ENCODE measurements around the gene DCAF4.

DNA sequence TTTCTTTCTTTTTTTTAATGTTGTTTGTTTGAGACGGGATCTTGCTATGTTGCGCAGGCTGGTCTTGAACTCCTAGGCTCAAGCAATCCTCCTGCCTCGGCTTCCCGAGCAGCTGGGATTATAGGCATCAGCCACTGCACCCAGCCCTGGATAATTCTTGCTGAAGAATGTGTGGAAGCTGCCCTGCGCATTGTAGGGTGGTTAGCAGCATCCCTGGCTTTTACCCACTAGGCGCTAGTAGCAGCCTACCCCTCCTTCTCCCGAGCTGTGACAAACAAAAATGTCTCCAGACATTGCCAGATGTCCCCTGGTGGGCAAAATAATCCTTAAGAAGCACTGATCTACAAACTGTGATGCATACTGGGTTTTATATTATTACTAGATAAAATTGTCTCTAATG is 6.6 kb downstream of the DCAF4 start:
- TF ChIP-seq, protein P1, sequence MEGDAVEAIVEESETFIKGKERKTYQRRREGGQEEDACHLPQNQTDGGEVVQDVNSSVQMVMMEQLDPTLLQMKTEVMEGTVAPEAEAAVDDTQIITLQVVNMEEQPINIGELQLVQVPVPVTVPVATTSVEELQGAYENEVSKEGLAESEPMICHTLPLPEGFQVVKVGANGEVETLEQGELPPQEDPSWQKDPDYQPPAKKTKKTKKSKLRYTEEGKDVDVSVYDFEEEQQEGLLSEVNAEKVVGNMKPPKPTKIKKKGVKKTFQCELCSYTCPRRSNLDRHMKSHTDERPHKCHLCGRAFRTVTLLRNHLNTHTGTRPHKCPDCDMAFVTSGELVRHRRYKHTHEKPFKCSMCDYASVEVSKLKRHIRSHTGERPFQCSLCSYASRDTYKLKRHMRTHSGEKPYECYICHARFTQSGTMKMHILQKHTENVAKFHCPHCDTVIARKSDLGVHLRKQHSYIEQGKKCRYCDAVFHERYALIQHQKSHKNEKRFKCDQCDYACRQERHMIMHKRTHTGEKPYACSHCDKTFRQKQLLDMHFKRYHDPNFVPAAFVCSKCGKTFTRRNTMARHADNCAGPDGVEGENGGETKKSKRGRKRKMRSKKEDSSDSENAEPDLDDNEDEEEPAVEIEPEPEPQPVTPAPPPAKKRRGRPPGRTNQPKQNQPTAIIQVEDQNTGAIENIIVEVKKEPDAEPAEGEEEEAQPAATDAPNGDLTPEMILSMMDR (conservative IDR thresholded peaks at IDR 0.05; ENCODE audit: low read length) = no peak
- no peak for TF ChIP-seq EZH2phosphoT487 (IDR thresholded peaks at IDR 0.05; ENCODE audit: borderline replicate concordance)
